HepG2 (cell line): Measurements from ENCODE around the gene CA14.

ENCODE experiments used
- GABPB1 ChIP-seq: IDR thresholded peaks from 2 replicates; pipeline ENCODE4 v1.6.1; 2016; ENCODE audit warnings: mild to moderate bottlenecking, missing genetic modification reagents, moderate library complexity, missing compliant biosample characterization
- NFYB ChIP-seq: sonication (generic); formaldehyde crosslinking; IDR thresholded peaks from 2 replicates; pipeline ENCODE4 v1.4.0; 2020; ENCODE audit warnings: missing genetic modification reagents
- RXRA ChIP-seq: sonication (generic); formaldehyde crosslinking; IDR thresholded peaks from 2 replicates; pipeline ENCODE4 v1.5.1; 2020; ENCODE audit warnings: missing genetic modification reagents
- SMYD3 ChIP-seq: sonication (generic); formaldehyde crosslinking; IDR thresholded peaks from 2 replicates; pipeline ENCODE4 v1.8.1; 2023; ENCODE audit warnings: mild to moderate bottlenecking, missing genetic modification reagents
- SOX13 ChIP-seq, 3 experiments: fragments of 450-650 bp in 1 of 3; sonication (generic) in 1 of 3; formaldehyde crosslinking in 1 of 3; IDR thresholded peaks in 2 of 3; conservative IDR thresholded peaks in 1 of 3; 2 replicates each; pipeline versions ENCODE4 v1.5.0 to v1.6.1; 2016 to 2020; ENCODE audit warnings: antibody characterized with exemption in 1 of 3, mild to moderate bottlenecking in 1 of 3, missing compliant biosample characterization in 1 of 3, missing genetic modification reagents in 1 of 3, moderate library complexity in 1 of 3
- SRSF9 ChIP-seq: fragments of 200-400 bp; formaldehyde crosslinking; IDR thresholded peaks from 2 replicates; pipeline ENCODE4 v1.6.1; 2018; ENCODE audit warnings: borderline replicate concordance, mild to moderate bottlenecking, low read depth, low read length; ENCODE audit not compliant: insufficient read depth, poor library complexity, severe bottlenecking
- ZFYVE20 ChIP-seq: sonication (generic); formaldehyde crosslinking; IDR thresholded peaks from 2 replicates; pipeline ENCODE4 v1.8.0; 2023; ENCODE audit warnings: low read depth, mild to moderate bottlenecking, moderate library complexity, missing genetic modification reagents, borderline replicate concordance
- TF ChIP-seq, protein P1 (sequence below): sonication (generic); formaldehyde crosslinking; IDR thresholded peaks from 2 replicates; pipeline ENCODE4 v1.4.0; 2020; ENCODE audit warnings: mild to moderate bottlenecking, missing genetic modification reagents
- TF ChIP-seq, protein P2 (sequence below), 2 experiments: sonication (generic) in 1 of 2; formaldehyde crosslinking in 1 of 2; IDR thresholded peaks; 2 replicates each; pipeline versions ENCODE4 v1.4.0 to v1.6.1; 2018 to 2020; ENCODE audit warnings: missing genetic modification reagents in 2 of 2, borderline replicate concordance in 1 of 2, low read depth in 1 of 2, mild to moderate bottlenecking in 1 of 2, missing biosample characterization in 1 of 2
- TF ChIP-seq, protein P3 (sequence below): sonication (generic); formaldehyde crosslinking; IDR thresholded peaks from 2 replicates; pipeline ENCODE4 v1.5.1; 2020; ENCODE audit warnings: missing genetic modification reagents, mild to moderate bottlenecking, borderline replicate concordance
- TF ChIP-seq, protein P4 (sequence below): sonication (generic); formaldehyde crosslinking; conservative IDR thresholded peaks from 2 replicates; pipeline ENCODE4 v1.4.0; 2020; ENCODE audit warnings: missing genetic modification reagents
- TF ChIP-seq, protein P5 (sequence below): sonication (generic); formaldehyde crosslinking; conservative IDR thresholded peaks from 2 replicates; pipeline ENCODE4 v1.4.0; 2020; ENCODE audit warnings: mild to moderate bottlenecking, missing genetic modification reagents, moderate library complexity
- TF ChIP-seq, protein P6 (sequence below): sonication (generic); formaldehyde crosslinking; IDR thresholded peaks from 2 replicates; pipeline ENCODE4 v1.5.0; 2020; ENCODE audit warnings: missing genetic modification reagents, mild to moderate bottlenecking, borderline replicate concordance

DNA sequence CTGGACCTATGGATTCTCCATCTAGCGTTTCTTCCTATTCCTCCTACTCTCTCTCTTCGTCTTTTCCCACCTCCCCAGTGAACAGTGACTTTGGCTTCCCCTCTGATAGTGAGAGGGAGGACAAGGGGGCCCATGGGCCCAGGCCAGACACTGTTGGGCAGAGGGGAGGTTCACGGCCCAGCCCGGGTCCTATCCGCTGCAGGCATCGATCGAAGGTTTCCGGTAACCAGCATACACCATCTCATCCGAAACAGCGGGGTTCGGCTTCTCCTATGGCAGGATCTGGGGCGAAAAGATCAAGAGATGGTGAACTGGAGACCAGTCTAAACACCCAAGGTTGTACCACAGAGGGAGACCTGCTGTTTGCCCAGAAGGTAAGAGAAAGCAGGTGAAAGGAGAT lies 25.7 kb downstream of the CA14 start:
- TF ChIP-seq RXRA (no peak), GABPB1 (CRISPR knock-in tag) (no peak), SOX13 (IDR thresholded peaks at IDR 0.05) (no peak), SOX13 (CRISPR knock-in tag; conservative IDR thresholded peaks at IDR 0.05 in 1 of 2, IDR thresholded peaks at IDR 0.05 in 1 of 2) (no peak), SMYD3 (CRISPR knock-in tag) (no peak), SRSF9 (no peak), NFYB (CRISPR knock-in tag) (no peak), ZFYVE20 (CRISPR knock-in tag) (no peak)
- TF ChIP-seq, protein P1, sequence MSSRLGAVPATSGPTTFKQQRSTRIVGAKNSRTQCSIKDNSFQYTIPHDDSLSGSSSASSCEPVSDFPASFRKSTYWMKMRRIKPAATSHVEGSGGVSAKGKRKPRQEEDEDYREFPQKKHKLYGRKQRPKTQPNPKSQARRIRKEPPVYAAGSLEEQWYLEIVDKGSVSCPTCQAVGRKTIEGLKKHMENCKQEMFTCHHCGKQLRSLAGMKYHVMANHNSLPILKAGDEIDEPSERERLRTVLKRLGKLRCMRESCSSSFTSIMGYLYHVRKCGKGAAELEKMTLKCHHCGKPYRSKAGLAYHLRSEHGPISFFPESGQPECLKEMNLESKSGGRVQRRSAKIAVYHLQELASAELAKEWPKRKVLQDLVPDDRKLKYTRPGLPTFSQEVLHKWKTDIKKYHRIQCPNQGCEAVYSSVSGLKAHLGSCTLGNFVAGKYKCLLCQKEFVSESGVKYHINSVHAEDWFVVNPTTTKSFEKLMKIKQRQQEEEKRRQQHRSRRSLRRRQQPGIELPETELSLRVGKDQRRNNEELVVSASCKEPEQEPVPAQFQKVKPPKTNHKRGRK (CRISPR knock-in tag), result no peak
- TF ChIP-seq, protein P2, sequence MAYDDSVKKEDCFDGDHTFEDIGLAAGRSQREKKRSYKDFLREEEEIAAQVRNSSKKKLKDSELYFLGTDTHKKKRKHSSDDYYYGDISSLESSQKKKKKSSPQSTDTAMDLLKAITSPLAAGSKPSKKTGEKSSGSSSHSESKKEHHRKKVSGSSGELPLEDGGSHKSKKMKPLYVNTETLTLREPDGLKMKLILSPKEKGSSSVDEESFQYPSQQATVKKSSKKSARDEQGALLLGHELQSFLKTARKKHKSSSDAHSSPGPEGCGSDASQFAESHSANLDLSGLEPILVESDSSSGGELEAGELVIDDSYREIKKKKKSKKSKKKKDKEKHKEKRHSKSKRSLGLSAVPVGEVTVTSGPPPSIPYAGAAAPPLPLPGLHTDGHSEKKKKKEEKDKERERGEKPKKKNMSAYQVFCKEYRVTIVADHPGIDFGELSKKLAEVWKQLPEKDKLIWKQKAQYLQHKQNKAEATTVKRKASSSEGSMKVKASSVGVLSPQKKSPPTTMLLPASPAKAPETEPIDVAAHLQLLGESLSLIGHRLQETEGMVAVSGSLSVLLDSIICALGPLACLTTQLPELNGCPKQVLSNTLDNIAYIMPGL (CRISPR knock-in tag; IDR thresholded peaks at IDR 0.05; ENCODE audit: borderline replicate concordance in 1 of 2, low read depth in 1 of 2), result no peak
- TF ChIP-seq, protein P3, sequence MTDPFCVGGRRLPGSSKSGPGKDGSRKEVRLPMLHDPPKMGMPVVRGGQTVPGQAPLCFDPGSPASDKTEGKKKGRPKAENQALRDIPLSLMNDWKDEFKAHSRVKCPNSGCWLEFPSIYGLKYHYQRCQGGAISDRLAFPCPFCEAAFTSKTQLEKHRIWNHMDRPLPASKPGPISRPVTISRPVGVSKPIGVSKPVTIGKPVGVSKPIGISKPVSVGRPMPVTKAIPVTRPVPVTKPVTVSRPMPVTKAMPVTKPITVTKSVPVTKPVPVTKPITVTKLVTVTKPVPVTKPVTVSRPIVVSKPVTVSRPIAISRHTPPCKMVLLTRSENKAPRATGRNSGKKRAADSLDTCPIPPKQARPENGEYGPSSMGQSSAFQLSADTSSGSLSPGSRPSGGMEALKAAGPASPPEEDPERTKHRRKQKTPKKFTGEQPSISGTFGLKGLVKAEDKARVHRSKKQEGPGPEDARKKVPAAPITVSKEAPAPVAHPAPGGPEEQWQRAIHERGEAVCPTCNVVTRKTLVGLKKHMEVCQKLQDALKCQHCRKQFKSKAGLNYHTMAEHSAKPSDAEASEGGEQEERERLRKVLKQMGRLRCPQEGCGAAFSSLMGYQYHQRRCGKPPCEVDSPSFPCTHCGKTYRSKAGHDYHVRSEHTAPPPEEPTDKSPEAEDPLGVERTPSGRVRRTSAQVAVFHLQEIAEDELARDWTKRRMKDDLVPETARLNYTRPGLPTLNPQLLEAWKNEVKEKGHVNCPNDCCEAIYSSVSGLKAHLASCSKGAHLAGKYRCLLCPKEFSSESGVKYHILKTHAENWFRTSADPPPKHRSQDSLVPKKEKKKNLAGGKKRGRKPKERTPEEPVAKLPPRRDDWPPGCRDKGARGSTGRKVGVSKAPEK (CRISPR knock-in tag), result no peak
- TF ChIP-seq, protein P4, sequence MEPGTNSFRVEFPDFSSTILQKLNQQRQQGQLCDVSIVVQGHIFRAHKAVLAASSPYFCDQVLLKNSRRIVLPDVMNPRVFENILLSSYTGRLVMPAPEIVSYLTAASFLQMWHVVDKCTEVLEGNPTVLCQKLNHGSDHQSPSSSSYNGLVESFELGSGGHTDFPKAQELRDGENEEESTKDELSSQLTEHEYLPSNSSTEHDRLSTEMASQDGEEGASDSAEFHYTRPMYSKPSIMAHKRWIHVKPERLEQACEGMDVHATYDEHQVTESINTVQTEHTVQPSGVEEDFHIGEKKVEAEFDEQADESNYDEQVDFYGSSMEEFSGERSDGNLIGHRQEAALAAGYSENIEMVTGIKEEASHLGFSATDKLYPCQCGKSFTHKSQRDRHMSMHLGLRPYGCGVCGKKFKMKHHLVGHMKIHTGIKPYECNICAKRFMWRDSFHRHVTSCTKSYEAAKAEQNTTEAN, result no peak
- TF ChIP-seq, protein P5, sequence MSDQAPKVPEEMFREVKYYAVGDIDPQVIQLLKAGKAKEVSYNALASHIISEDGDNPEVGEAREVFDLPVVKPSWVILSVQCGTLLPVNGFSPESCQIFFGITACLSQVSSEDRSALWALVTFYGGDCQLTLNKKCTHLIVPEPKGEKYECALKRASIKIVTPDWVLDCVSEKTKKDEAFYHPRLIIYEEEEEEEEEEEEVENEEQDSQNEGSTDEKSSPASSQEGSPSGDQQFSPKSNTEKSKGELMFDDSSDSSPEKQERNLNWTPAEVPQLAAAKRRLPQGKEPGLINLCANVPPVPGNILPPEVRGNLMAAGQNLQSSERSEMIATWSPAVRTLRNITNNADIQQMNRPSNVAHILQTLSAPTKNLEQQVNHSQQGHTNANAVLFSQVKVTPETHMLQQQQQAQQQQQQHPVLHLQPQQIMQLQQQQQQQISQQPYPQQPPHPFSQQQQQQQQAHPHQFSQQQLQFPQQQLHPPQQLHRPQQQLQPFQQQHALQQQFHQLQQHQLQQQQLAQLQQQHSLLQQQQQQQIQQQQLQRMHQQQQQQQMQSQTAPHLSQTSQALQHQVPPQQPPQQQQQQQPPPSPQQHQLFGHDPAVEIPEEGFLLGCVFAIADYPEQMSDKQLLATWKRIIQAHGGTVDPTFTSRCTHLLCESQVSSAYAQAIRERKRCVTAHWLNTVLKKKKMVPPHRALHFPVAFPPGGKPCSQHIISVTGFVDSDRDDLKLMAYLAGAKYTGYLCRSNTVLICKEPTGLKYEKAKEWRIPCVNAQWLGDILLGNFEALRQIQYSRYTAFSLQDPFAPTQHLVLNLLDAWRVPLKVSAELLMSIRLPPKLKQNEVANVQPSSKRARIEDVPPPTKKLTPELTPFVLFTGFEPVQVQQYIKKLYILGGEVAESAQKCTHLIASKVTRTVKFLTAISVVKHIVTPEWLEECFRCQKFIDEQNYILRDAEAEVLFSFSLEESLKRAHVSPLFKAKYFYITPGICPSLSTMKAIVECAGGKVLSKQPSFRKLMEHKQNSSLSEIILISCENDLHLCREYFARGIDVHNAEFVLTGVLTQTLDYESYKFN (CRISPR knock-in tag), result no peak
- TF ChIP-seq, protein P6, sequence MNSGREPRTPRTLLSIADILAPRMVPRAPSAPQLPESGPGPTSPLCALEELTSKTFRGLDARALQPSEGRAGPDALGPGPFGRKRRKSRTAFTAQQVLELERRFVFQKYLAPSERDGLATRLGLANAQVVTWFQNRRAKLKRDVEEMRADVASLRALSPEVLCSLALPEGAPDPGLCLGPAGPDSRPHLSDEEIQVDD (CRISPR knock-in tag), result no peak
